ENCODE data around the gene CCDC17. TPM values are rescaled to one million over a fixed set of nuclear protein-coding genes. Genes with fewer than 3 reads are reported as not detected.

The CCDC17 gene
- total RNA-seq, 1 experiment from 2014 or later, result 6.6 TPM

GRCh38 chr1:45630429-45630828, 6.6 kb upstream of the CCDC17 start:
- Histone ChIP-seq H3K4me1 (replicated peaks; ENCODE audit: insufficient read depth) (no peaks in the 10 kb centered on the region), H2AFZ (no peak overlapping the region), H4K20me1 (ENCODE audit: insufficient read depth) (peaks cover 4% of the 10 kb centered on the region), H3K4me2 (no peak overlapping the region), H3K9me3 (ENCODE audit: insufficient read depth, low read depth) (no peaks in the 10 kb centered on the region), H3K9me2 (ENCODE audit: insufficient read depth) (no peaks in the 10 kb centered on the region), H3K36me3 (ENCODE audit: low read depth) (peaks cover 44% of the 10 kb centered on the region), H3K27ac (no peak overlapping the region), H3K4me3 (no peak overlapping the region), H3F3A (ENCODE audit: insufficient read depth, low read depth) (peaks cover 21% of the 10 kb centered on the region; the same call in 1 of the 2 replicates), H3K79me2 (ENCODE audit: low read depth) (no peaks in the 10 kb centered on the region), H3K27me3 (ENCODE audit: insufficient read depth, low read depth) (no peaks in the 10 kb centered on the region)
- ChIA-PET CTCF (interaction anchor here (0.7 kb wide), 1 partner anchor 24 kb away, joined by 6 read pairs; no protein-coding TSS in a partner anchor), POLR2A (ENCODE audit: unreplicated experiment) (interaction anchor here (0.6 kb wide), 1 partner anchor 38 kb away, joined by 6 read pairs; no protein-coding TSS in a partner anchor)
- no peak for TF ChIP-seq EZH2 (IDR thresholded peaks at IDR 0.05; ENCODE audit: low read depth)
- no peak for TF ChIP-seq CTCF (conservative IDR thresholded peaks at IDR 0.05)
- intact Hi-C loops (cut with micrococcal nuclease; ENCODE audit: unreplicated experiment), result no loop called here
- DNase-seq, result no peak
- no TSS peak for BruUV-seq (replicated peaks)

GRCh38 chr1:45629035-45629434, 5.2 kb upstream of the CCDC17 start:
- DNase-seq, result no peak
- no peak overlapping the region for H3K4me3 ChIP-seq
- no peak overlapping the region for H2AFZ ChIP-seq
- TF ChIP-seq CTCF (conservative IDR thresholded peaks at IDR 0.05), result no peak
- no peak for TF ChIP-seq EZH2 (IDR thresholded peaks at IDR 0.05; ENCODE audit: low read depth)
- peaks cover 28% of the 10 kb centered on the region; the same call in 1 of the 2 replicates for H3F3A ChIP-seq (ENCODE audit: insufficient read depth, low read depth)
- ChIA-PET POLR2A (ENCODE audit: unreplicated experiment) (interaction anchor here (0.7 kb wide), 1 partner anchor 43 kb away, joined by 6 read pairs; no protein-coding TSS in a partner anchor), CTCF (no interaction called here)
- H3K4me2 ChIP-seq, result no peak overlapping the region
- H3K27me3 ChIP-seq (ENCODE audit: insufficient read depth, low read depth), result no peaks in the 10 kb centered on the region
- H3K27ac ChIP-seq, result no peak overlapping the region
- peaks cover 4% of the 10 kb centered on the region for H4K20me1 ChIP-seq (ENCODE audit: insufficient read depth)
- intact Hi-C loops (cut with micrococcal nuclease; ENCODE audit: unreplicated experiment), result no loop called here
- no peaks in the 10 kb centered on the region for H3K79me2 ChIP-seq (ENCODE audit: low read depth)
- peaks cover 43% of the 10 kb centered on the region for H3K36me3 ChIP-seq (ENCODE audit: low read depth)
- no peaks in the 10 kb centered on the region for H3K9me3 ChIP-seq (ENCODE audit: insufficient read depth, low read depth)
- no TSS peak for BruUV-seq (replicated peaks)
- H3K9me2 ChIP-seq (ENCODE audit: insufficient read depth), result no peaks in the 10 kb centered on the region
- no peaks in the 10 kb centered on the region for H3K4me1 ChIP-seq (replicated peaks; ENCODE audit: insufficient read depth)

GRCh38 chr1:45622524-45623394, 1.1 kb downstream of the CCDC17 start:
- Histone ChIP-seq H3F3A (ENCODE audit: insufficient read depth, low read depth) (peaks cover 48% of the 10 kb centered on the region; the same call in 1 of the 2 replicates), H2AFZ (no peak overlapping the region), H3K27ac (no peak overlapping the region), H3K79me2 (ENCODE audit: low read depth) (no peaks in the 10 kb centered on the region), H3K36me3 (ENCODE audit: low read depth) (0 out of 2 replicates have a peak, but pooled peaks cover 5% of the 10 kb centered on the region), H3K9me3 (ENCODE audit: insufficient read depth, low read depth) (no peaks in the 10 kb centered on the region), H4K20me1 (ENCODE audit: insufficient read depth) (no peaks in the 10 kb centered on the region), H3K27me3 (ENCODE audit: insufficient read depth, low read depth) (no peaks in the 10 kb centered on the region), H3K4me2 (no peak overlapping the region), H3K9me2 (ENCODE audit: insufficient read depth) (no peaks in the 10 kb centered on the region), H3K4me3 (no peak overlapping the region), H3K4me1 (replicated peaks; ENCODE audit: insufficient read depth) (no peaks in the 10 kb centered on the region)
- no TSS peak for BruUV-seq (replicated peaks)
- TF ChIP-seq CTCF (conservative IDR thresholded peaks at IDR 0.05) (no peak), EZH2 (IDR thresholded peaks at IDR 0.05; ENCODE audit: low read depth) (no peak)
- intact Hi-C loops (cut with micrococcal nuclease; ENCODE audit: unreplicated experiment), result no loop called here
- POLR2A ChIA-PET (ENCODE audit: unreplicated experiment), result no interaction called here
- CTCF ChIA-PET, result interaction anchor here (0.6 kb wide), 1 partner anchor 573 kb away, joined by 14 read pairs; no protein-coding TSS in a partner anchor
- DNase-seq, result no peak
